ENCODE measurements around the gene PRR36. TPM values are rescaled to one million over a fixed set of nuclear protein-coding genes. Genes with fewer than 3 reads are reported as not detected.

PRR36 gene
- total RNA-seq, 1 donor from 2014 or later, result 0.07 TPM

- Histone ChIP-seq H4K20me1 (ENCODE audit: low read depth) (peaks cover 5% of the 10 kb centered on the region), H2AFZ (replicated peaks) (no peak overlapping the region), H3K4me2 (peak overlapping the region; percentile 97), H3K27me3 (peaks cover 38% of the 10 kb centered on the region), H3K9ac (no peak overlapping the region), H3F3A (ENCODE audit: low read depth) (no peaks in the 10 kb centered on the region), H3K79me2 (ENCODE audit: low read depth) (no peaks in the 10 kb centered on the region), H3K36me3 (no peaks in the 10 kb centered on the region), H3K4me1 (no peaks in the 10 kb centered on the region), H3K4me3 (peak overlapping the region; percentile 81), H3K27ac (no peak overlapping the region), H3K9me3 (ENCODE audit: low read depth) (no peaks in the 10 kb centered on the region)
- H3K4me1 Mint-ChIP-seq, result peaks cover 18% of the 10 kb centered on the region
- peaks cover 12% of the 10 kb centered on the region for H3K27me3 Mint-ChIP-seq (ENCODE audit: insufficient read depth, low read depth)
- DNase-seq (ENCODE audit: low spot score), result no peak
- H3K4me3 Mint-ChIP-seq, result peak overlapping the region; percentile 87
- TF ChIP-seq EZH2 (IDR thresholded peaks at IDR 0.05) (no peak), EZH2phosphoT487 (IDR thresholded peaks at IDR 0.05) (no peak), CTCF (IDR thresholded peaks at IDR 0.05) (no peak)
- no peak overlapping the region for H3K27ac Mint-ChIP-seq
- H3K36me3 Mint-ChIP-seq, result no peaks in the 10 kb centered on the region
- H3K9me3 Mint-ChIP-seq, result no peaks in the 10 kb centered on the region
These were observed 43.9 kb downstream of the PRR36 start for GRCh38 chr19:7830272-7830771.

- Histone ChIP-seq H3K79me2 (ENCODE audit: low read depth) (no peaks in the 10 kb centered on the region), H3F3A (ENCODE audit: low read depth) (no peaks in the 10 kb centered on the region), H3K4me3 (peak within 1 kb of the TSS; percentile 81), H3K36me3 (no peaks in the 10 kb centered on the region), H4K20me1 (ENCODE audit: low read depth) (peaks cover 5% of the 10 kb centered on the region), H3K27ac (no peak within 1 kb of the TSS), H3K9me3 (ENCODE audit: low read depth) (no peaks in the 10 kb centered on the region), H2AFZ (replicated peaks) (peak within 1 kb of the TSS; percentile 44), H3K4me2 (peak within 1 kb of the TSS; percentile 97), H3K27me3 (peaks cover 38% of the 10 kb centered on the region), H3K9ac (no peak within 1 kb of the TSS), H3K4me1 (no peaks in the 10 kb centered on the region)
- Mint-ChIP-seq H3K27me3 (ENCODE audit: insufficient read depth, low read depth) (peaks cover 12% of the 10 kb centered on the region), H3K9me3 (no peaks in the 10 kb centered on the region), H3K36me3 (no peaks in the 10 kb centered on the region), H3K4me1 (peaks cover 18% of the 10 kb centered on the region), H3K27ac (no peak within 1 kb of the TSS), H3K4me3 (peak within 1 kb of the TSS; percentile 87)
- DNase-seq (ENCODE audit: low spot score), result peak; percentile 100
- no peak for TF ChIP-seq CTCF (IDR thresholded peaks at IDR 0.05)
- TF ChIP-seq EZH2phosphoT487 (IDR thresholded peaks at IDR 0.05), result no peak
- no peak for TF ChIP-seq EZH2 (IDR thresholded peaks at IDR 0.05)
These were observed 44.5 kb downstream of the PRR36 start, which contains the start of gene EVI5L for GRCh38 chr19:7829561-7830271. Gene EVI5L (plus strand): TSS chr19:7830218. CDS start chr19:7846543, 16,325 bp downstream.

- peak overlapping the region; percentile 71 for H3K4me2 ChIP-seq
- no peak for DNase-seq (ENCODE audit: low spot score)
- peak overlapping the region; percentile 43 for H3K4me3 ChIP-seq
- H3F3A ChIP-seq (ENCODE audit: low read depth), result no peaks in the 10 kb centered on the region
- H3K79me2 ChIP-seq (ENCODE audit: low read depth), result no peaks in the 10 kb centered on the region
- peaks cover 5% of the 10 kb centered on the region for H4K20me1 ChIP-seq (ENCODE audit: low read depth)
- peaks cover 18% of the 10 kb centered on the region for H3K4me1 Mint-ChIP-seq
- peak overlapping the region; percentile 87 for H3K4me3 Mint-ChIP-seq
- H3K27me3 Mint-ChIP-seq (ENCODE audit: insufficient read depth, low read depth), result peaks cover 12% of the 10 kb centered on the region
- no peaks in the 10 kb centered on the region for H3K9me3 Mint-ChIP-seq
- H2AFZ ChIP-seq (replicated peaks), result peak overlapping the region; percentile 44
- TF ChIP-seq EZH2phosphoT487 (IDR thresholded peaks at IDR 0.05), result no peak
- TF ChIP-seq EZH2 (IDR thresholded peaks at IDR 0.05), result no peak
- TF ChIP-seq CTCF (IDR thresholded peaks at IDR 0.05), result no peak
- H3K27ac Mint-ChIP-seq, result no peak overlapping the region
- no peak overlapping the region for H3K9ac ChIP-seq
- no peak overlapping the region for H3K27ac ChIP-seq
- no peaks in the 10 kb centered on the region for H3K36me3 ChIP-seq
- peaks cover 38% of the 10 kb centered on the region for H3K27me3 ChIP-seq
- no peaks in the 10 kb centered on the region for H3K36me3 Mint-ChIP-seq
- no peaks in the 10 kb centered on the region for H3K9me3 ChIP-seq (ENCODE audit: low read depth)
- no peaks in the 10 kb centered on the region for H3K4me1 ChIP-seq
These were observed 45.0 kb downstream of the PRR36 start for GRCh38 chr19:7829166-7829520.

Data from neural progenitor cell (in vitro differentiated cells).